ENCODE data around the gene HESX1.

GRCh38 chr3:57184526-57184925 lies 15.3 kb downstream of the HESX1 start:
- no peak for TF ChIP-seq POLR2AphosphoS5 (IDR thresholded peaks at IDR 0.05; ENCODE audit: borderline replicate concordance, low read depth, low read length)
- TF ChIP-seq EZH2 (IDR thresholded peaks at IDR 0.05), result no peak
- no peak for TF ChIP-seq FOXP2 (optimal IDR thresholded peaks at IDR 0.05; ENCODE audit: control extremely low read depth, extremely low read length, insufficient read depth)

Data from SK-N-MC (cell line).